BE2C (cell line): ENCODE data around the gene TNFRSF19.

Source experiments
- DNase-seq: peaks from one replicate; pipeline ENCODE4 v3.0.0-alpha.2; 2020
- H3K27me3 ChIP-seq: fragments of 250-450 bp; sonication (Bioruptor Pico); 2 replicates; pipeline ENCODE4 v1.5.1; 2020; ENCODE audit warnings: mild to moderate bottlenecking
- H3K36me3 ChIP-seq: fragments of 250-450 bp; sonication (Bioruptor Pico); 2 replicates; pipeline ENCODE4 v1.5.1; 2020; ENCODE audit warnings: mild to moderate bottlenecking
- H3K4me1 ChIP-seq: fragments of 250-450 bp; sonication (Bioruptor Pico); 2 replicates; pipeline ENCODE4 v1.5.1; 2020
- H3K4me3 ChIP-seq: 2 replicates; pipeline ENCODE4 v1.5.1; 2011; ENCODE audit warnings: low read depth, low read length
- H3K9me3 ChIP-seq: fragments of 250-450 bp; sonication (Bioruptor Pico); 2 replicates; pipeline ENCODE4 v1.5.1; 2020
- CTCF ChIP-seq: IDR thresholded peaks from 2 replicates; pipeline ENCODE4 v1.5.1; 2012; ENCODE audit warnings: mild to moderate bottlenecking, low read depth, low read length

Gene TNFRSF19

DNA sequence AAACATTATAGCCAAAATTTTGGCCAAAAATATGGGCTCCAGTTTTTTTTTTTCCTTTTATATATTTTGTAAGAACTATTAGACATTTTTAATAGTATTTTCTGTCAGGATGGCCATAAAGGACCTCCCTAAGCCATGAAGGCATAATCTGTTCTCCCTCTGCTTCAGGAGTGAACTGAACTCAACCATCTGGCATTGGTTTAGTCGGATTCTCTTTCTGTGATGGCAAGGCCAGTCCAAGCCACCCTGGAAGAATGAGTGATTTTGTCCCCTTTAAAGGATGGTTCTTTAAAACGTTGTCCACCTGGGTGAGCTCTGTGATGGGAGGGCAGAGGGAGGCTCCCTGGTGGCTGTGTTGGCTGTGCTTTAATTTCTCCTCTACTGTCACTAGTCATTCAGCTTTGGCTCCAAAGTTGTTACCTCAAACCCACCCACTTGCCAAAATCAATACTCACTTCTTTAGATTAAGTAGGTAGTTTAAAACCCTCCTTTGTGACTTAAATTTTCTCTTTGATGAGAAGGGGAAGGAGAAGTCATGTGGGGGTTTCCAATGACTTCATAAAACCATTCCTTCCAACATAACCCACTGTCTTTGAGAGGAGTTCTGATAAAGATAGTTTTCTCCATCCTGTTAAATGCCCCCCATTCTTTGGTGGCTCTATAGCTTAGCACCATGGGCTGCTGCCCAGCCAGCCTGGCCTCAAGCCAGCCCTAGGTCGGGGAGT lies 4.4 kb downstream of the TNFRSF19 start:
- TF ChIP-seq CTCF = no peak
- Histone ChIP-seq H3K4me3 (no peak overlapping the region), H3K4me1 (peaks cover 11% of the 10 kb centered on the region), H3K27me3 (peaks cover 2% of the 10 kb centered on the region), H3K36me3 (no peaks in the 10 kb centered on the region), H3K9me3 (0 out of 2 replicates have a peak, but pooled peaks cover 2% of the 10 kb centered on the region)
- DNase-seq = no peak

- Histone ChIP-seq H3K4me1 (peaks cover 5% of the 10 kb centered on the region), H3K27me3 (peaks cover 12% of the 10 kb centered on the region), H3K4me3 (no peak overlapping the region), H3K9me3 (0 out of 2 replicates have a peak, but pooled peaks cover 2% of the 10 kb centered on the region), H3K36me3 (no peaks in the 10 kb centered on the region)
- DNase-seq = no peak
- TF ChIP-seq CTCF = no peak
These were observed 5.4 kb downstream of the TNFRSF19 start for GRCh38 chr13:23575632-23576031.

GRCh38 chr13:23578411-23579071 lies 8.3 kb downstream of the TNFRSF19 start:
- no peaks in the 10 kb centered on the region for H3K4me1 ChIP-seq
- DNase-seq = peak; percentile 84
- H3K36me3 ChIP-seq = no peaks in the 10 kb centered on the region
- H3K9me3 ChIP-seq = no peaks in the 10 kb centered on the region
- peak; percentile 64 for TF ChIP-seq CTCF
- H3K4me3 ChIP-seq = peak overlapping the region; percentile 82
- H3K27me3 ChIP-seq = peaks cover 13% of the 10 kb centered on the region

DNA sequence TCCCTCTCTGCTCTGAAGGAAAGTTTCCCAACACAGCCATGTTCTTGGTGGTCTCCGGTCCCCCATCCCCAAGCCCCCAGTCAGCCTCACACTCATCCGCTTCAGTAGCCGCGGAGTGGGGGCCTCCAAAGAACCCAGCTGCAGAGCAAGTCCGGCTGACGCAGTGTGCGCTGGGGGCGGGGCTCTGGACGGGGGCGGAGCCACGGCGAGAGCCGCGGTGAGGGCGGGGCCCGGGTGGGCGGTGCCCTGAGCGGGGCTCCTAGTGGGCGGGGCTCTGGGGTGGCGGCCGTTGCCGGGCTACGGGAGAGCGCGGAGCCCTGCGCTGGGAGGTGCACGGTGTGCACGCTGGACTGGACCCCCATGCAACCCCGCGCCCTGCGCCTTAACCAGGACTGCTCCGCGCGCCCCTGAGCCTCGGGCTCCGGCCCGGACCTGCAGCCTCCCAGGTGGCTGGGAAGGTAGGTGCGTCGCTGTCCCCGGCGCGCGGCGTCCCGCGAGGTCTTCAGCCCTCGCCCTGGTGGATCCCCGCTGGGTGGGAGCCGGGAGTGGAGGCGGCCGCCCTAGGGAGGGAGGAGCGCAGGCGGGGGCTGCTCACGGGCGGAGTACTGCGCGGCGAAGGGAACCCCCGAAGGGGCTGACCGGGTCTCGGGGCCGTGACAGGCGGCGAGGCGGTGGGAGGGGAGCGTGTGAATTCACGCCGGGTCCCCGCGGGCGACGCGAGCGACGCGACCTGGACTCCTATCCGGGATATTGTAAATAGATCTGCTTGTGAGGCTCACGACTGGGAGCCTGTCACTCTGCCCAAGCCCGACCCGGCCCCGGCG lies 9.1 kb downstream of the TNFRSF19 start:
- peaks cover 13% of the 10 kb centered on the region for H3K27me3 ChIP-seq
- H3K36me3 ChIP-seq = no peaks in the 10 kb centered on the region
- no peaks in the 10 kb centered on the region for H3K4me1 ChIP-seq
- no peaks in the 10 kb centered on the region for H3K9me3 ChIP-seq
- peak overlapping the region; percentile 82 for H3K4me3 ChIP-seq
- no peak for TF ChIP-seq CTCF
- DNase-seq = peak; percentile 96

GRCh38 chr13:23579896-23580683 lies 9.9 kb downstream of the TNFRSF19 start:
- no peaks in the 10 kb centered on the region for H3K36me3 ChIP-seq
- peak overlapping the region; percentile 82 for H3K4me3 ChIP-seq
- H3K4me1 ChIP-seq = no peaks in the 10 kb centered on the region
- no peak for TF ChIP-seq CTCF
- H3K9me3 ChIP-seq = no peaks in the 10 kb centered on the region
- peaks cover 13% of the 10 kb centered on the region for H3K27me3 ChIP-seq
- DNase-seq = no peak
